ENCODE measurements around the gene RYR3. TPM values are rescaled to one million over a fixed set of nuclear protein-coding genes. Genes with fewer than 3 reads are reported as not detected.

RYR3 gene
- total RNA-seq, 1 donor from 2014 or later: 0.61 TPM

DNA sequence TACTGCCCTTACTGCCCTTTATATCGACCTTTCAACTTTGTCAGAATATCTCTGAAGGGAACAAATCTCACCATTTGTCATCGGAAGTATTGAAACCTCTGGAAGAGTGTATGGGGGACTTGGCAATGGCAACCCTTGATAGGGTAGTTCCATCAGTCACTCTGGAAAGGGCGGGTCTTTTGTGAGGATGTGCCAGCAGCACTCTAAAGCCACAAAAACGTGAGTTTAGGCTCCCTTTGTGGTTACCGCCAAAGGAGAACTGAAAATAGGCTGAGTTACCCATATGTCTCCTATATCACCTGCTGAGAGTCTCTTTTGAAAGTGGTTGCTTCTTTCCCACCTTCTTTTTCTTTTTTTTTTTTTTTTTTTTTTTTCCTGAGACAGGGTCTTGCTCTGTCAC, 360.7 kb downstream of the RYR3 start:
- peaks cover 3% of the 10 kb centered on the region for H3K27me3 ChIP-seq
- DNase-seq (no peak), ATAC-seq (no peak)
- intact Hi-C loops (cut with DNase I): no loop called here
- H3K9me3 ChIP-seq: no peaks in the 10 kb centered on the region
- TF ChIP-seq, protein P1, sequence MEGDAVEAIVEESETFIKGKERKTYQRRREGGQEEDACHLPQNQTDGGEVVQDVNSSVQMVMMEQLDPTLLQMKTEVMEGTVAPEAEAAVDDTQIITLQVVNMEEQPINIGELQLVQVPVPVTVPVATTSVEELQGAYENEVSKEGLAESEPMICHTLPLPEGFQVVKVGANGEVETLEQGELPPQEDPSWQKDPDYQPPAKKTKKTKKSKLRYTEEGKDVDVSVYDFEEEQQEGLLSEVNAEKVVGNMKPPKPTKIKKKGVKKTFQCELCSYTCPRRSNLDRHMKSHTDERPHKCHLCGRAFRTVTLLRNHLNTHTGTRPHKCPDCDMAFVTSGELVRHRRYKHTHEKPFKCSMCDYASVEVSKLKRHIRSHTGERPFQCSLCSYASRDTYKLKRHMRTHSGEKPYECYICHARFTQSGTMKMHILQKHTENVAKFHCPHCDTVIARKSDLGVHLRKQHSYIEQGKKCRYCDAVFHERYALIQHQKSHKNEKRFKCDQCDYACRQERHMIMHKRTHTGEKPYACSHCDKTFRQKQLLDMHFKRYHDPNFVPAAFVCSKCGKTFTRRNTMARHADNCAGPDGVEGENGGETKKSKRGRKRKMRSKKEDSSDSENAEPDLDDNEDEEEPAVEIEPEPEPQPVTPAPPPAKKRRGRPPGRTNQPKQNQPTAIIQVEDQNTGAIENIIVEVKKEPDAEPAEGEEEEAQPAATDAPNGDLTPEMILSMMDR (IDR thresholded peaks at IDR 0.05): no peak
- no peaks in the 10 kb centered on the region for H3K36me3 ChIP-seq
- no peak overlapping the region for H3K4me3 ChIP-seq
- H3K27ac ChIP-seq: no peak overlapping the region
- H3K4me1 ChIP-seq: no peaks in the 10 kb centered on the region

DNA sequence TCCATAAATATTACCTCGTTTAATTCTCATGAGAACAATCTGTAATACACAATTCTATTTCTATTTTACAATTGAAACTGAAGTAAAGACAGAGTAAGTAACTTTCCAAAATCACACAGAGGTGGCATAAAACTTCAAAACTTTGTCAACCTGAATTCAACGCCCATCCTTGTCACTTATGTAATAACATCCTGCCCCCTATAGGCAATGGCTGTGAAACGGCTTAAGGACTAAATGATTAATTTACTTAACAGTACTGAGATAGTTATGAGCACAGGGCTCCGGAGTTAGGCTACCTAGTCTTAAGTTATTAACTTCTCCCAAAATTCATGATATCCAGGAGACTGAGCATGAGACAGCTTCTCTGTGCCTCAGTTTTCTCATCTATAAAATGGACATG, 364.5 kb downstream of the RYR3 start:
- ATAC-seq: peak; percentile 36
- intact Hi-C loops (cut with DNase I): no loop called here

DNA sequence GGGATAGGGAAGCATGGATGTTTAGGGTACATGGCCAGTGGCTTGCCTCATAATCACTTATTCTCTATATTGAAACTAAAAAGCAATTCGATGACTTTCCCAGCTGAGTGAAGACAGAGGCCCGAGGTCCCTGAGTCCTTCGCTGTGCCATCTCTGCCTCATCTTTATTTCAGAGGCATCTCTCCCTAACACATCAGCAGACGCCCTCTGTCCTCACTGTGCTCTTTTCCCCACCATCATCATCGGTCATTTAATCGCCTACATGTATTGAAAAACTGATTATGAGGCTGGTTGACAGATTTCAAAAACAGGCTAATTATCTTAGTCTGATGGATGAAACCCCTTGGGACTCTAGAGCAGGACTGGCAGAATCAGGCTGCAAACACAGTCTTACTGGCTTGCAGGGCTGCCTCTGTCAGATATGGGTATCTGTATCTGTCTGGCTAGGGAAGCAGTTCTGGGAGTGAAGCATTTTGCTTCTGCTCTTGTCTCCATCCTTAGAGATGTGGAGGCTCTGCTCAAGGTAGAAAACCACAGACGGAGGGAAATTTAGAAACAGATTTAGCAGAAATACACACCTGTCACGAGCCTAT, 366.6 kb downstream of the RYR3 start:
- Histone ChIP-seq H3K27ac (no peak overlapping the region), H3K4me1 (no peaks in the 10 kb centered on the region), H3K27me3 (peaks cover 7% of the 10 kb centered on the region), H3K9me3 (no peaks in the 10 kb centered on the region), H3K4me3 (no peak overlapping the region), H3K36me3 (no peaks in the 10 kb centered on the region)
- DNase-seq (no peak), ATAC-seq (no peak)
- TF ChIP-seq, protein P1 (IDR thresholded peaks at IDR 0.05): no peak
- intact Hi-C loops (cut with DNase I): no loop called here

More for the DNA sequence above, 364.5 kb downstream of the RYR3 start:
- H3K4me1 ChIP-seq: no peaks in the 10 kb centered on the region
- H3K27ac ChIP-seq: no peak overlapping the region
- DNase-seq: no peak
- TF ChIP-seq, protein P1 (IDR thresholded peaks at IDR 0.05): peak; percentile 36
- H3K9me3 ChIP-seq: no peaks in the 10 kb centered on the region
- H3K27me3 ChIP-seq: peaks cover 7% of the 10 kb centered on the region
- H3K4me3 ChIP-seq: no peak overlapping the region
- no peaks in the 10 kb centered on the region for H3K36me3 ChIP-seq

DNA sequence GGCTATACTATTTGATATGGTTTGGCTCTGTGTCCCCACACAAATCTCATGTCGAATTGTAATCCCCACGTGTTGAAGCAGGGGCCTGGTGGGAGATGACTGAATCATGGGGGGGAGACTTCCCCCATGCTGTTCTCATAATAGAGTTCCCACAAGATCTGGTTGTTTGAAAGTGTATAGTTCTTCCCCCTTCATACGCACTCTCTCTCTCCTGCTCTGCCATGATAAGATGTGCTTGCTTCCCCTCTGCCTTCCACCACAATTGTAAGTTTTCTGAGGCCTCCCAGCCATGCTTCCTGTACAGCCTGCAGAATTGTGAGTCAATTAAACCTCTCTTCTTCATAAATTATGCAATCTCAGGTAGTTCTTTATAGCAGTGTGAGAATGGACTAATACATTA, 367.4 kb downstream of the RYR3 start:
- ATAC-seq (no peak), DNase-seq (no peak)
- TF ChIP-seq, protein P1 (IDR thresholded peaks at IDR 0.05): no peak
- peaks cover 7% of the 10 kb centered on the region for H3K27me3 ChIP-seq
- H3K9me3 ChIP-seq: no peaks in the 10 kb centered on the region
- H3K27ac ChIP-seq: no peak overlapping the region
- H3K4me1 ChIP-seq: no peaks in the 10 kb centered on the region
- intact Hi-C loops (cut with DNase I): no loop called here
- no peak overlapping the region for H3K4me3 ChIP-seq
- no peaks in the 10 kb centered on the region for H3K36me3 ChIP-seq

DNA sequence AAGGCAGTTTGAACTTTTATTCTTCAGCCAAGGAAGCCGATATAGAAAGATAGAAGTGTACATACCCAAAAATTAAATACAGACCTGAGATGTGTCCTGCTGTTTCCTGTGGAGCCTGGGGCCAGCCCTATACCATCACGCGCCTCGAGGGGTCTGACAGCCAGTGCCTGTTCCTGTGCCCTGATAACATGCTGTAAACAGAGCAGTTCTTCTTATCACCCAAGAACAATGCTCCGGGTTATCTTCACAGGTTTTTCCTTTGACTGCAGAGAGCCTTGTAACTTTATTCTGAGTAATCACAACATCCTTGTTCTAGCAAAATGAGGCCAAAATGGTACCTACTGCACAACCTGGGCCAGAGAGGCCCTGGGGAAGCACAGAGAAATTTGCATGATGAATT, 367.8 kb downstream of the RYR3 start:
- DNase-seq (no peak), ATAC-seq (no peak)
- Histone ChIP-seq H3K27me3 (peaks cover 7% of the 10 kb centered on the region), H3K4me1 (no peaks in the 10 kb centered on the region), H3K4me3 (no peak overlapping the region), H3K27ac (no peak overlapping the region), H3K9me3 (no peaks in the 10 kb centered on the region), H3K36me3 (no peaks in the 10 kb centered on the region)
- intact Hi-C loops (cut with DNase I): no loop called here
- TF ChIP-seq, protein P1 (IDR thresholded peaks at IDR 0.05): no peak

DNA sequence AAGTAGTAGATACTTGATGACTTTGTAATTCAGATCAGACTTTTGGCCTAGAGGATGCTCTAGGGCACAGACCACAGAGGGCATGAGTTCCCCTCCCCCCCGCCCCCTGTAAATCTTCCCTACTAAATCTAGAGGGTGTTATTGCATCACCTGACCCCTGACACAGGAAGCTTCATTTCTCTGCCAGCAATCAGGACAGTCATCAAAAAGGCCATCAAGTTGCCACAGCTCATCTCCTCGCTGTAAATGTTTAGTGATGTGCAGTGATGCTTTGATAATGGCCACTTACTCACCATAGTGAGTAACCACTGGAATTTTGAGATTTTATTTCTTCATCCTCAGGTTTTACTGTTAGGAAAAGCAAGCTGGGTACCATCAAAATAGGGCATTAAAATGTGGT, 368.3 kb downstream of the RYR3 start:
- H3K4me1 ChIP-seq: no peaks in the 10 kb centered on the region
- intact Hi-C loops (cut with DNase I): no loop called here
- no peak overlapping the region for H3K4me3 ChIP-seq
- H3K27me3 ChIP-seq: peaks cover 7% of the 10 kb centered on the region
- no peaks in the 10 kb centered on the region for H3K36me3 ChIP-seq
- DNase-seq: no peak
- no peaks in the 10 kb centered on the region for H3K9me3 ChIP-seq
- TF ChIP-seq, protein P1 (IDR thresholded peaks at IDR 0.05): no peak
- ATAC-seq: no peak
- H3K27ac ChIP-seq: no peak overlapping the region

Measured in upper lobe of right lung (tissue), 1 donor.